GM12878 (cell line): ENCODE results near the gene PPP2R5D. TPM values are rescaled to one million over a fixed set of nuclear protein-coding genes. Genes with fewer than 3 reads are reported as not detected.

ENCODE experiments used
- BCL11A ChIP-seq: IDR thresholded peaks from 2 replicates; pipeline ENCODE4 v1.6.1; 2011; ENCODE audit warnings: low read depth, low read length
- CHD4 ChIP-seq: fragments of 200-600 bp; sonication (generic); IDR thresholded peaks from 2 replicates; pipeline ENCODE4 v1.6.1; 2016; ENCODE audit warnings: mild to moderate bottlenecking
- CUX1 ChIP-seq: IDR thresholded peaks from 2 replicates; pipeline ENCODE4 v1.6.1; 2012; ENCODE audit warnings: improper control_type of control experiment, low read depth, low read length; ENCODE audit not compliant: insufficient replicate concordance
- MEF2B ChIP-seq: fragments of 450-650 bp; IDR thresholded peaks from 2 replicates; pipeline ENCODE4 v1.6.1; 2018; ENCODE audit warnings: mild to moderate bottlenecking, moderate library complexity; ENCODE audit not compliant: partially characterized antibody, poor library complexity, severe bottlenecking
- RUNX3 ChIP-seq: IDR thresholded peaks from 2 replicates; pipeline ENCODE4 v1.6.1; 2012; ENCODE audit warnings: low read length, inconsistent platforms
- SMARCA5 ChIP-seq: fragments of 450-650 bp; IDR thresholded peaks from 2 replicates; pipeline ENCODE4 v1.6.1; 2017; ENCODE audit warnings: mild to moderate bottlenecking
- SRF ChIP-seq, 2 experiments: IDR thresholded peaks; 2 replicates each; pipeline ENCODE4 v1.6.1; 2011; ENCODE audit warnings: low read depth in 2 of 2, low read length in 2 of 2, mild to moderate bottlenecking in 1 of 2, moderate library complexity in 1 of 2
- ZBTB33 ChIP-seq: fragments of 450-650 bp; IDR thresholded peaks from 2 replicates; pipeline ENCODE4 v1.6.1; 2017; ENCODE audit warnings: mild to moderate bottlenecking
- ZNF24 ChIP-seq: fragments of 450-650 bp; IDR thresholded peaks from 2 replicates; pipeline ENCODE4 v1.6.1; 2017; ENCODE audit warnings: antibody characterized with exemption, mild to moderate bottlenecking
- polyA plus RNA-seq, 11 experiments: library from polyadenylated mRNA; depleted of rRNA in 4 of 11; unstranded in 6 of 11; stranded (reverse) in 5 of 11; fragments of >200 nt; fragmentation: Nextera tagmentation in 4 of 11; fragmentation: Illumina TruSeq in 1 of 11; extraction: Ambion mirVana in 4 of 11; extraction: Trizol in 1 of 11; gene quantifications; 1 replicate in 1 of 11; 2 replicates in 10 of 11; pipeline versions ENCODE4 v1.2.1 to v1.2.3, GENCODE V29; 2011 to 2016; ENCODE audit warnings: inconsistent platforms in 2 of 11, missing spikeins in 2 of 11, low read depth in 1 of 11
- total RNA-seq, 4 experiments: library from RNA; depleted of rRNA in 3 of 4; stranded (reverse); fragments of >200 nt in 3 of 4; fragmentation: Illumina TruSeq in 1 of 4; extraction: Trizol in 1 of 4; gene quantifications; 2 replicates each; pipeline versions ENCODE4 v1.2.1 to v1.2.3, GENCODE V29; 2013 to 2021
- TF ChIP-seq, protein P1 (sequence below): IDR thresholded peaks from 2 replicates; pipeline ENCODE4 v1.6.1; 2011; ENCODE audit warnings: borderline replicate concordance, low read depth, mild to moderate bottlenecking, moderate library complexity, mixed read lengths, low read length; ENCODE audit not compliant: insufficient read depth; ENCODE audit errors: extremely low read length
- TF ChIP-seq, protein P2 (sequence below): fragments of 450-650 bp; formaldehyde crosslinking; IDR thresholded peaks from 2 replicates; pipeline ENCODE4 v1.5.0; 2022; ENCODE audit warnings: mild to moderate bottlenecking, missing genetic modification characterization
- TF ChIP-seq, protein P3 (sequence below): fragments of 450-650 bp; formaldehyde crosslinking; IDR thresholded peaks from 2 replicates; pipeline ENCODE4 v1.4.0; 2020; ENCODE audit warnings: mild to moderate bottlenecking, moderate library complexity

PPP2R5D gene
- total and polyA plus RNA-seq, 10 of the 15 experiments (the other 5 are each of a cell fraction or from before 2014, with no cell fraction given), result 1.5 to 59.0 (median 32.0) TPM

DNA sequence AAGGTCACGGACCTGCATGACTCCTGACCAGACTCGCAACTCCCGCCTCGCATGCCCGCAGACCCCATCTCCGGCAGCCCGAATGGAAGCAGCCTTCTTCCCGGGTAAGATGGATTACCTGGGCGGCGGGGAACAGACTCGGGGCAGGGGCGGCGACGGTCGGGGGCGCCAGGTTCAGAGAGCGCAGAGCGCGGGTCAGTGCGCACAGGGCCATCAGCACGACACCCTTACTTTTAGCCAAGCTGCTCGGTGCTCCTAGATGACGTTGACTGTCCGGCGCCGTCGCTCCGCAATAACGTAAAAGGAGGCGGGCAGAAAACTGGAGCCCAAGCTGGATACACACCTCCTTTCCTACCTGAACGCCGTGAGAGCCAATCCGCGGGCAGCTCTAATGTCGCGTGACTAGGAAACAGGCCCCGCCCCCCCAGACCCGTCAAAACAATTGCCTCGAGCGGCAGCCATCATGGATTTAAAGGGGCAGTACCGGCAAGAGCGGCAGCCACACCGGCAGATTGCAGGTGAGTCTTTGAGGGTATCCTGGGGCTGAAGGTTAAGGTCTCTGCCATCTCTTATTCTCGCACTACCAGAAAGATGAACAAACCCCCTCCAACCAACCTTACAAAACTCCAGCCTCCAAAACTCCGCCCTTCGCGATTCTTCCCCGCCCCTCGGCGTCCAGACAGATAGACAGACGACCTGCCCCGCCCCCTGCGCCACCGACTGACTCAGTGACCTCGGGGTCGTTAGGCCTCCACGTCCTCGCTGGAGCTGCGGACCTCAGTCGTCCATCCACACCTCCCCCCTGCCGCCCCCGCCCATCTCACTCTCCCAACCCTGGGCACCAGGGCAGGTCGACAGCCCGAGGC lies 75.0 kb downstream of the PPP2R5D start, which contains the start of the genes KLC4 and MRPL2 (continued):
- no peak for TF ChIP-seq CUX1
- TF ChIP-seq ZNF24, result no peak
- TF ChIP-seq, protein P1, sequence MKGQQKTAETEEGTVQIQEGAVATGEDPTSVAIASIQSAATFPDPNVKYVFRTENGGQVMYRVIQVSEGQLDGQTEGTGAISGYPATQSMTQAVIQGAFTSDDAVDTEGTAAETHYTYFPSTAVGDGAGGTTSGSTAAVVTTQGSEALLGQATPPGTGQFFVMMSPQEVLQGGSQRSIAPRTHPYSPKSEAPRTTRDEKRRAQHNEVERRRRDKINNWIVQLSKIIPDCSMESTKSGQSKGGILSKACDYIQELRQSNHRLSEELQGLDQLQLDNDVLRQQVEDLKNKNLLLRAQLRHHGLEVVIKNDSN, result peak; percentile 62
- no peak for TF ChIP-seq MEF2B
- no peak; the same call in 1 of the 2 replicates for TF ChIP-seq RUNX3
- TF ChIP-seq ZBTB33, result no peak
- TF ChIP-seq, protein P2, sequence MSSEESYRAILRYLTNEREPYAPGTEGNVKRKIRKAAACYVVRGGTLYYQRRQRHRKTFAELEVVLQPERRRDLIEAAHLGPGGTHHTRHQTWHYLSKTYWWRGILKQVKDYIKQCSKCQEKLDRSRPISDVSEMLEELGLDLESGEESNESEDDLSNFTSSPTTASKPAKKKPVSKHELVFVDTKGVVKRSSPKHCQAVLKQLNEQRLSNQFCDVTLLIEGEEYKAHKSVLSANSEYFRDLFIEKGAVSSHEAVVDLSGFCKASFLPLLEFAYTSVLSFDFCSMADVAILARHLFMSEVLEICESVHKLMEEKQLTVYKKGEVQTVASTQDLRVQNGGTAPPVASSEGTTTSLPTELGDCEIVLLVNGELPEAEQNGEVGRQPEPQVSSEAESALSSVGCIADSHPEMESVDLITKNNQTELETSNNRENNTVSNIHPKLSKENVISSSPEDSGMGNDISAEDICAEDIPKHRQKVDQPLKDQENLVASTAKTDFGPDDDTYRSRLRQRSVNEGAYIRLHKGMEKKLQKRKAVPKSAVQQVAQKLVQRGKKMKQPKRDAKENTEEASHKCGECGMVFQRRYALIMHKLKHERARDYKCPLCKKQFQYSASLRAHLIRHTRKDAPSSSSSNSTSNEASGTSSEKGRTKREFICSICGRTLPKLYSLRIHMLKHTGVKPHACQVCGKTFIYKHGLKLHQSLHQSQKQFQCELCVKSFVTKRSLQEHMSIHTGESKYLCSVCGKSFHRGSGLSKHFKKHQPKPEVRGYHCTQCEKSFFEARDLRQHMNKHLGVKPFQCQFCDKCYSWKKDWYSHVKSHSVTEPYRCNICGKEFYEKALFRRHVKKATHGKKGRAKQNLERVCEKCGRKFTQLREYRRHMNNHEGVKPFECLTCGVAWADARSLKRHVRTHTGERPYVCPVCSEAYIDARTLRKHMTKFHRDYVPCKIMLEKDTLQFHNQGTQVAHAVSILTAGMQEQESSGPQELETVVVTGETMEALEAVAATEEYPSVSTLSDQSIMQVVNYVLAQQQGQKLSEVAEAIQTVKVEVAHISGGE, result no peak
- TF ChIP-seq, protein P3, sequence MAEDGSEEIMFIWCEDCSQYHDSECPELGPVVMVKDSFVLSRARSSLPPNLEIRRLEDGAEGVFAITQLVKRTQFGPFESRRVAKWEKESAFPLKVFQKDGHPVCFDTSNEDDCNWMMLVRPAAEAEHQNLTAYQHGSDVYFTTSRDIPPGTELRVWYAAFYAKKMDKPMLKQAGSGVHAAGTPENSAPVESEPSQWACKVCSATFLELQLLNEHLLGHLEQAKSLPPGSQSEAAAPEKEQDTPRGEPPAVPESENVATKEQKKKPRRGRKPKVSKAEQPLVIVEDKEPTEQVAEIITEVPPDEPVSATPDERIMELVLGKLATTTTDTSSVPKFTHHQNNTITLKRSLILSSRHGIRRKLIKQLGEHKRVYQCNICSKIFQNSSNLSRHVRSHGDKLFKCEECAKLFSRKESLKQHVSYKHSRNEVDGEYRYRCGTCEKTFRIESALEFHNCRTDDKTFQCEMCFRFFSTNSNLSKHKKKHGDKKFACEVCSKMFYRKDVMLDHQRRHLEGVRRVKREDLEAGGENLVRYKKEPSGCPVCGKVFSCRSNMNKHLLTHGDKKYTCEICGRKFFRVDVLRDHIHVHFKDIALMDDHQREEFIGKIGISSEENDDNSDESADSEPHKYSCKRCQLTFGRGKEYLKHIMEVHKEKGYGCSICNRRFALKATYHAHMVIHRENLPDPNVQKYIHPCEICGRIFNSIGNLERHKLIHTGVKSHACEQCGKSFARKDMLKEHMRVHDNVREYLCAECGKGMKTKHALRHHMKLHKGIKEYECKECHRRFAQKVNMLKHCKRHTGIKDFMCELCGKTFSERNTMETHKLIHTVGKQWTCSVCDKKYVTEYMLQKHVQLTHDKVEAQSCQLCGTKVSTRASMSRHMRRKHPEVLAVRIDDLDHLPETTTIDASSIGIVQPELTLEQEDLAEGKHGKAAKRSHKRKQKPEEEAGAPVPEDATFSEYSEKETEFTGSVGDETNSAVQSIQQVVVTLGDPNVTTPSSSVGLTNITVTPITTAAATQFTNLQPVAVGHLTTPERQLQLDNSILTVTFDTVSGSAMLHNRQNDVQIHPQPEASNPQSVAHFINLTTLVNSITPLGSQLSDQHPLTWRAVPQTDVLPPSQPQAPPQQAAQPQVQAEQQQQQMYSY (CRISPR knock-in tag), result no peak
- peak in 1 of 2 experiments; percentile 95; a peak in 2 of 4 replicates for TF ChIP-seq SRF (IDR thresholded peaks at IDR 0.05; ENCODE audit: low read depth in 2 of 2, low read length in 2 of 2)
- TF ChIP-seq CHD4, result no peak
- TF ChIP-seq SMARCA5, result no peak
- TF ChIP-seq BCL11A, result no peak
